GM19324 (cell line): ENCODE results near the gene GTF2F2.
"Not testable (repeated sequence)": the region's sequence is repeated elsewhere in the genome, so short reads cannot be mapped to it uniquely, and the experiment has no call there.

Experiments
- ATAC-seq: cut with Tn5 transposase; IDR thresholded peaks from one replicate; pipeline ENCODE4 v1.9.1; 2021; ENCODE audit warnings: mild to moderate bottlenecking, moderate library complexity; ENCODE audit not compliant: unreplicated experiment, low FRiP score

GTF2F2 gene

GRCh38 chr13:45178349-45179162, 58.2 kb downstream of the GTF2F2 start:
- no peak for ATAC-seq

GRCh38 chr13:45179428-45179827, 59.1 kb downstream of the GTF2F2 start:
- ATAC-seq, result no peak

GRCh38 chr13:45180303-45180702, 60.0 kb downstream of the GTF2F2 start:
- no peak for ATAC-seq

DNA sequence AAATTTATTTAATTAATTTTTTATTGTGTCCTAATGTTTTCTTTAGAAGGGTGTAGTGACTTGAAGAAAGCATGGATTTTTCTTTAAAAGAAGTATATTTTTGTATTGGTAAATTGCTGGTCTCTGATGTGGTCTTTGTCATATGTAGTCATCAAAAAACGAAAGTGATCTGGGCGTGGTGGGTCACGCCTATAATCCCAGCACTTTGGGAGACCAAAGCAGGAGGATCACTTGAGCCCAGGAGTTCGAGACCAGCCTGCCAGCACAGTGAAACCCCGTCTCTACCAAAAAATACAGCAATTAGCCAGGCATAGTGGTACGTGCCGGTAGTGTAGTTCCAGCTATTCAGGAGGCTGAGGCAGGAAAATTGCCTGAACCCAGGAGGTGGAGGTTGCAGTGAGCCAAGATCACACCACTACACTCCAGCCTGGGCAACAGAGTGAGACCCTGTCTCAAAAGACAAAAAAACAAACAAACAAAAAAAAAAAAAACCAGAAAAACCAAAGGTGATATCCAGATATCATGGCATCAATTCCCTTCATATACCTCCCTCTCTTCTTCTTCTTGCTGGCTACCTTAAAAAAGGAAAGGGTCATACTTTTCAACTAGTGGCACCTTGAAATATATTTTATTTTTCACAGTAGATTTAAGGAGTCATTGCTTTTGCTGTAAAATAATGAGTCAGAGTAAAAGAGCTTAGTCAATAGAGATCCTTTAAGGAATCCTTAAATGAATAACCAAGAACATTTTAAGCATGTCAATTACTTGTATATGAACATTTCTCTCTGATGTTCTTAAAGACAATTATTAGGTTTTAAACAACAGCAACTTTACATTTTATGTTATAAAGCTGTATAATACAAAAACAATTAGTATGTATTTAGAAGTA, 60.6 kb downstream of the GTF2F2 start:
- no peak for ATAC-seq

GRCh38 chr13:45184693-45185092, 64.4 kb downstream of the GTF2F2 start:
- no peak for ATAC-seq

DNA sequence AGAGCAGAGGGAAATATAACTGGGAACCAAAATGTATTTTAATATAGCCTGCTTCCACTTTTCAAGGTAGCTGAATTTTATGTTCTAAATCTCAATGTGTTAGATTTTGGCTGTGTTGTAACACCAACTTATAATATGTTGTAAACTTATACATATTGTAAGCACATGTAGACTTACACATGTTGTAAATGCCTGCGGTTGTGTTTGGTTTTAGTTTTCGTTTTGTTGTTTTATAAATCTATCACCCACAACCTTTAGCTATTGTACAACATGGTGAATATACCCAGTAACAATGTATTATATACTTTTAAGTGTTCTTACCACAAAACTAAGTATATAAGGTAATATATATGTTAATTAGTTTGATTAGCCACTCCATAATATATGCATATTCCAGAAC, 65.0 kb downstream of the GTF2F2 start:
- no peak for ATAC-seq

- not testable (repeated sequence) for ATAC-seq
Observed at GRCh38 chr13:45189077-45189476, 68.8 kb downstream of the GTF2F2 start.

GRCh38 chr13:45189511-45189910, 69.2 kb downstream of the GTF2F2 start:
- not testable (repeated sequence) for ATAC-seq

DNA sequence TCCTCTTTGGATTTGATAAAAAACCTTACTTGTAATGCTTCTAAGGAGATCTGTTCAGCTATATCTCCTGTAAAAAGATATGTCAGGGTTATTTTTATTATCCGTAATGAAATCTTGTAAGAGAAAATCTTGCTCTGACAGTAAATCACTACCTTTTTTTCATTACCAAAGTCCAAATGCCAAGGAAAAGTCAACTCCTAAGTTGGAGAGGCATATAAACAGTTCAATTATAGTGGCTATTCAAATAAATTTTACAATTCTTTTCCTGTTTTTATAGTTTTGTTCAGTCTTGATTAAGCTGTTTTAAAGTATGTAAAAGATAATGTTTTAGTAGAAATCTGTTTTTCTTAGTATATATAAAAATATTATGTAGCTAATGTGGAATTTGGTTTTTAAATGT, 71.6 kb downstream of the GTF2F2 start:
- no peak for ATAC-seq

DNA sequence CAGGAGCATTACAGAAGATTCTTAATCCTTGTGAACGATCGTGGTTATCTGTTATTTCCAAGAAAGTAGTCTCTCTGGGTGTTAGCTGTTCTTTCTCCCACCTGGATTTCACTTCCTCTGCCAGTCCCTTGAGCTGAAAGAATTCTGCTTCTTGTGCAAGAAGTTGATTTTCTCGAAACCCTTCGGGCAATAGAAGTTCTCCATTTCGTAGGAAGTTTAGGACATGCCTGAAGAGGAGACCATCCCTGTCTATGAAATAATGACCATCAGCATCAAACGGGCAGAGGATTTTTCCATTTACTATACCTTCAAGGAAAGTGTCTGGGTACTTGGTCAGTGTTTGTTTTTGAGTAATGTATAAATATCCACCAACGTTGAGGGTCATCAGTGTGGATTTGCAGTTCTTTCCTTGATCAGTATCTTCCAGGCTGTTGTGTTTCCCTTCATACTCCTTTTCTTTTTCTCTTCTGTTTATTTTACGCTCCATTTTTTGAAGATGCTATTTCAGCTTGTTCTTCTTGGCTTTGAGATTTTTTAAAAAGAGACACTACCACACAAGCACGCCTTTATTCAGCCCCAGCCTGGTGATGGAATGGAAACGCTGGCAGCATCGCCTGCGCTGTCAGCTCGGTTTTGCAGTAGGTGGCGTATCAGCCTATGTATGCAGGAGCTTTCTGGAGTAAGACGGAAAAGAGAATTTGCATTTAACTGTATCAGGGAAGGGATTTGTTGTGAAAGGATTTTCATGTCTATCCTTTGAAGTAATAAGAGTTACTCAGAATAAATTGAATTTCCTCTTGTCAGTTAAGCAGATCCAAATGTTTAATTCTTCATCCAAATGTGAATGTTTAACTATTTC, 74.0 kb downstream of the GTF2F2 start:
- ATAC-seq, result no peak

- ATAC-seq, result no peak
Observed at GRCh38 chr13:45195421-45195820, 75.1 kb downstream of the GTF2F2 start.

DNA sequence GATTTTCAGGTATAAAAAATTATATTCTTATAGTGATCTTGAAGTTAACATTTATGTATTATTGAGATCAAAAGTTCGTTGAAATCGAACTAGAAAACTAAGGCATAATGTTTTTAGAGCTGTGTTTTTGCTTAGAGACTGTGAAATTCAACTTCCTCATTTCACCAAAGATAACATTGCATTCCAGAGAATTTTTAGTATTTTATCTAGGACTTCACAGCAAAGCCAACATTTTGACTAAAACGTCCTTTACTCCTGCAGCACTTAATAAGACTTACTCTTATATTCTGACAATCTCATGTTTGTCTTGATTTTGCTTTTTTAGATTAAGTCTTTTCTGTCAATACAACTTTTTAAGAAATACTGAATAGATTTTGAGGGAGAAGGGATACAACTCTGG, 75.8 kb downstream of the GTF2F2 start:
- no peak for ATAC-seq

- ATAC-seq, result no peak
Observed at GRCh38 chr13:45196622-45197021, 76.3 kb downstream of the GTF2F2 start.

DNA sequence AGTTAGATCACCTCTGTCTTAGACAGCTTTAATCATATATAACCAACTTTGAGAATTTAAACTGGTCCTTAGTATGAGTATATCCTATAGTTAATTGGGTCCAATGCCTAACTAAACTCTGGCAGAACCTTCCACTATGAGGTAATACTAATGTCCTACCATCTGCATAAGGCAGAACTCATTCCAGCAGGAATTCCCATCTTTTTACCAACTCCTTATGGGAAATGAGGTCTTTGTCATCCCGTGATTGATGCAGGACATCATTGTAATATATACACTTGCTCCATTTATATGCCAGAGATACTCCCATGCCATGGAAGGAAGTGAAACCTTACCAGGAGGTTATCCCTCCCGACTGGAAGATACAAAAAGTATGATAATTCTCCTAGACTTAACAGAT, 77.7 kb downstream of the GTF2F2 start:
- no peak for ATAC-seq

DNA sequence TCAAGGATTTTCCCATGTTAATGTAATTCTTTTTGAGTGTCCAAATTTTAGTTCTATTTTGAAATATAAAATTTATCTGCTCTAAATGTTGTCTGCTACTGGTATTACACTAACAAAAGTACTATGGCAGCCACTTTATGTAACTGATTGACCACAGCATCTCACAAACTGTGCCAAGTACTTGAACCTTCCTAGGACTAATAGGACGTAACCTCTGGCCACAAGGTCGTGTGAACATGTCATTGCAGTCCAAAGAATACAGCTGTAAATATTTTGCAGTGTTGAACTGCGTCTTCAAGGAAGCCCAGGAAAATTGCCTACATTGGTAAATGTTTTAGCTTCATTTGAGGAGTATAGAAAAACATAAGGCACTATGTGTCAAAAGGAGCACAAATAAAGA, 78.6 kb downstream of the GTF2F2 start:
- ATAC-seq, result no peak

DNA sequence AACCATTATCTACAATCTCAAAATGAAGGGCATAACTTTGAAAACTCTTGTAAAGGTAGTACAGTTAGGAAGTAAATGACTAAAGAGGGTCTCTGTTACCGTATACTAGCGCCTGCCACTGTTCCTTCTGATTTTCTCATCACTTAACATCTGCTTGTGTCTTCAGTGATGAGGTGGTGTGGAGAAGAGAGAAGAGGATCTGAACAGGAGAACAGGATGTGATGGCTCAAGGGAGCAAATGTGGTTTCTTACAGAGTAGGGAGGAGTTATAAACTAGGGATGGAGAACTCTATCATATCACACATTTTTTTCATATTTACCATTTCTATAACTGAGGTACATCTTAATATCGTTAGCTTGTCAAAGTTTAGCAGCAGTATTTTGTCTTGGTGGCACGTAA, 79.4 kb downstream of the GTF2F2 start:
- ATAC-seq, result no peak

- no peak for ATAC-seq
Observed at GRCh38 chr13:45200701-45201232, 80.5 kb downstream of the GTF2F2 start, which contains the start of gene KCTD4. TSS of gene KCTD4 (minus strand) at chr13:45201045. CDS start at chr13:45194567, 6,478 bp downstream.

GRCh38 chr13:45205124-45205523, 84.8 kb downstream of the GTF2F2 start:
- no peak for ATAC-seq

GRCh38 chr13:45206340-45206739, 86.0 kb downstream of the GTF2F2 start:
- no peak for ATAC-seq

DNA sequence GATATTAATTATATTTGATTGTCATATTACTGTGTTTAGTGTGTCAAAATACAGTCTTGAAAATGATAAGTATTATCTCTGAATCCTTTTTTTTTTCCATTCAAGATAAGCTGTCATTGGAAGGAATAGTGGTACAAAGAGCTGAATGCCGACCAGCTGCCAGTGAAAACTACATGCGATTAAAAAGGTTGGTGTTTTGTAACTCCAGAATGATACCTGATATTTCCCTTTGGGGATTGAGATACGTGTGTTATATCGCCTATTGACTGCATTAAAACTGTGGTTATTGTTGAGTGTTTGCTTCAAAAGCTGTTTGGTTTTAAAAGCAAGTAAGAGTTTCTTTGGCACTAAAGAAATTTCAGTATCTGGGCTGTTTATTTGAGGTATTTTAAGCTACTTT, 87.0 kb downstream of the GTF2F2 start:
- ATAC-seq, result no peak
